GM19324 (cell line): ENCODE data around the gene MYO3B.
A peak's percentile ranks its signal among the peaks of the same experiment; 100 is the strongest.
"Not testable (repeated sequence)": the region's sequence is repeated elsewhere in the genome, so short reads cannot be mapped to it uniquely, and the experiment has no call there.

Experiments
- ATAC-seq: cut with Tn5 transposase; IDR thresholded peaks from one replicate; pipeline ENCODE4 v1.9.1; 2021; ENCODE audit warnings: mild to moderate bottlenecking, moderate library complexity; ENCODE audit not compliant: unreplicated experiment, low FRiP score

The MYO3B gene

GRCh38 chr2:170206805-170207407 is 29.0 kb downstream of the MYO3B start:
- no peak for ATAC-seq

- ATAC-seq: no peak
Observed at GRCh38 chr2:170207901-170208300, 30.0 kb downstream of the MYO3B start.

GRCh38 chr2:170208967-170209366 is 31.0 kb downstream of the MYO3B start:
- ATAC-seq: no peak

- no peak for ATAC-seq
Observed at GRCh38 chr2:170212625-170213280, 34.8 kb downstream of the MYO3B start.

- ATAC-seq: not testable (repeated sequence)
Observed at GRCh38 chr2:170213281-170213625, 35.3 kb downstream of the MYO3B start.

- ATAC-seq: no peak
Observed at GRCh38 chr2:170213651-170214050, 35.7 kb downstream of the MYO3B start.

- no peak for ATAC-seq
Observed at GRCh38 chr2:170214309-170214948, 36.5 kb downstream of the MYO3B start.

- ATAC-seq: no peak
Observed at GRCh38 chr2:170215021-170215420, 37.1 kb downstream of the MYO3B start.

GRCh38 chr2:170216428-170216827 is 38.5 kb downstream of the MYO3B start:
- ATAC-seq: no peak

- ATAC-seq: no peak
Observed at GRCh38 chr2:170216981-170217380, 39.0 kb downstream of the MYO3B start.

- no peak for ATAC-seq
Observed at GRCh38 chr2:170217778-170218251, 39.9 kb downstream of the MYO3B start.

- ATAC-seq: no peak
Observed at GRCh38 chr2:170218456-170218855, 40.5 kb downstream of the MYO3B start.

- no peak for ATAC-seq
Observed at GRCh38 chr2:170218931-170219330, 41.0 kb downstream of the MYO3B start.

GRCh38 chr2:170221317-170222288 is 43.7 kb downstream of the MYO3B start:
- ATAC-seq: no peak

- no peak for ATAC-seq
Observed at GRCh38 chr2:170222298-170222697, 44.4 kb downstream of the MYO3B start.

GRCh38 chr2:170222842-170223241 is 44.9 kb downstream of the MYO3B start:
- no peak for ATAC-seq

GRCh38 chr2:170224692-170225294 is 46.8 kb downstream of the MYO3B start:
- no peak for ATAC-seq

GRCh38 chr2:170226216-170226615 is 48.3 kb downstream of the MYO3B start:
- ATAC-seq: no peak

- ATAC-seq: peak; percentile 76
Observed at GRCh38 chr2:170227507-170227947, 49.6 kb downstream of the MYO3B start.

- ATAC-seq: peak; percentile 17
Observed at GRCh38 chr2:170227951-170228350, 50.0 kb downstream of the MYO3B start.
